HG03571 (cell line): Measurements from ENCODE around the gene DAZL.

ENCODE experiments used
- ATAC-seq: cut with Tn5 transposase; IDR thresholded peaks from one replicate; pipeline ENCODE4 v1.9.1; 2021; ENCODE audit not compliant: unreplicated experiment

The DAZL gene

DNA sequence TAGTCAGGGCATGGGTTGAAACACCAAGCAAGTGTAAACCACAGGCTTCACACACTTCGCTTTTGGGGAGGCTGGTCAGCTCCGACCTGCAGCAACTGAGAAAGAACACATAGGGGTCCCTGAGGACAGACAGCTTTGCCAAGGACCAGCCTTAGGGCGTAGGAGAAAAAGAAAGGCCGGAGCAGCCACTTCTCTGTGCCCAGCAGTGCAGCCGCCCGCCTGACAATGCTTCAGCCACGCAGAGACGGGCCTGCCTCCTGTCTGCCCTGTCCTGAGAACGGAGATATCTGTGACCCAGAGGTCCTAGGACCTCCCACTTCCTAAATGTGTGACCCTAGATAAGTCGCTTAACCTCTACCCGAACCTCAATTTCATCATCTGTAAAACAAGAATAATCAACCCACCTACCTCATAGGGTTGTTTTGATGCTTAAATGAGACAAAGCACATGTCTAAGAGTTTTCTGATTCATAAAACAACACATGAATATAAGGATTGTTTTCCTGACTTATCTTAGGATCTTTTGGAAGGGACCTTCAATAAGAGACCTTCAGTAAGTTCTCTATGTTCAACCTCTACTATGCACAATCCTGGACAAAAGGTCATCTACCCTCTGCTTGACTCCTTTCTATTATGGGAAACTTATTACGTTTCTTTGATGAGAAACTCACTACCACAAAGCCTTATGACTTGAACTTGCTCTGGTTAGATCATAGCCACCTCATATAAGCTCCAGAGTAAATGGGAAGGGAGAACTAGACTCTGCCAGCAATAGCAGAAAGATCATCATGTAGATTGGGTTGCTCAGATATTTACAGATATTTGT, 58.8 kb downstream of the DAZL start:
- no peak for ATAC-seq

DNA sequence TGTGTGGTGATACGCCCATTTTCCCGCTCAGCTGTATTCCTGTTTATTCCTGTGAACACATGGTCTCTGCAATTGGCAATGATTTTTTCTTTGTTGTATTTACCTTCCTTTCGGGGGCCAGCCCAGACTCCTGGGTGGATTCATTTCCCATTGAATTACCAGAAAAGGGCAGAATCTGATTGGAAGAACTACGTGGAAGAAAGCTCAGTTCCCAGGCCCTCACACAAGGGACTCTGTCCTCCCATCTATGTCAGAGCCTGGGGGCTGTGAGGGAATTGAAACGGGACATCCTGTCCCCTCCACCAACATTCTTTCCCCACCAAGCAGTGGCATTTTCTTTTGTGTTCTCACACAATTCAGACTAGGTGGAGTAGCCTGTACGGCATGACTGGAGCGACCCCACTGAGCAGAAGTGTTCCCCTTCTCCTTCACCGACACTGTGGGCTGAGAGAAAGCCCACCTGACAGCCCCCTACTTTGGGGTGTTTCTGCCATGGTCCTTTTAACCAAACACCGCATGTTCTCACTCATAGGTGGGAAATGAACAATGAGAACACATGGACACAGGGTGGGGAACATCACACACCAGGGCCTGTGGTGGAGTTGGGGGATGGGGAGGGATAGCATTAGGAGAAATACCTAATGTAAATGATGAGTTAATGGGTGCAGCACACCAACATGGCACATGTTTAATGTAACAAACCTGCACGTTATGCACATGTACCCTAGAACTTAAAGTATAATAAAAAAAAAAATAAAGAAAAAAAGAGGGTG, 59.6 kb downstream of the DAZL start:
- no peak for ATAC-seq

DNA sequence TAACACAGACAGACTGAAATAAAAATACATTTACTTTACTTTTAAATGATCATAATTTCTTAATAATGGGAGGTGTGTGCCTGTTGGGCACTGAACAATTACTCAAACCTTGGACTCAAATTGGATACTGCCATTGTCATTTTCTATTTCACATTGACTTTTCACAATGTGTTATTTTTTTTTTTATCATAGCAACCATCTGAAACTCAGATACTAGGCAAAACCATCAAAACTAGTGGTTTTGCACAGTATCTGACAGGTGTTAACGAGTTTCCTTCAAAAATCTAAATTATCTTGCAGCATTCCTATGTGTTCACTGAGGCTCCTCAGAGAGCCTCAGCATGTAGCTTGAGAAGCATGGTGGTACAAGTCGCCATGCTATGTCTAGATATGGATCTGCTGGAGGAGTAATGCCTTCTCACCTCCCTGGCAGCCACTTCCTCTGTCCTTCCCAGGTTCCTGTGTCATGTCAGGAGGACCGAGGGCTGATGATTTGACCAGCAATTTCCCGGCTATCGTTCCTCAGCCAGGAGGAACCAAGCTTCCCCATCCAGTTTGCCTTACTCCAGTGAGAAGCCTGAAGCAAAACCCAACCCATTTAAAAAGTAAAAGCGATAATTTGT, 61.9 kb downstream of the DAZL start:
- no peak for ATAC-seq

DNA sequence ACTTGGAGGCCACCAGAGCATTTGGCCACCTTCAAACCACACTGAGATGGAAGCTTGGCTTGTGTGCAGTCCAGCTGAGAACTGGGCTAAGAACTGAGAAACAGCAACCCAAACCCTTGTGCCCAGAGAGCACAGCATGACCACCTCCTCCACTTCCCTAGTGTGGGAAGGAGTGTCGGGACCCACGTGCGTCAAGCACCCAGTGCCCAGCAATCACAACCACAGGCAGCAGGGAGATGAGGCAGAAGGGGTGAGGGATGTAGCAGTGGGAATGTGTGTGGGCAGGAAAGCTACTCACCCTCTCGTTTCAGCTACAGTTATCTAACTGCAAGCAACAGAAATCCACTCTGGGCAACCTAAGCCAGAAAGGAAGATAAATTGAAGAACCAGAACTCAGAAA, 66.7 kb downstream of the DAZL start:
- ATAC-seq: no peak

DNA sequence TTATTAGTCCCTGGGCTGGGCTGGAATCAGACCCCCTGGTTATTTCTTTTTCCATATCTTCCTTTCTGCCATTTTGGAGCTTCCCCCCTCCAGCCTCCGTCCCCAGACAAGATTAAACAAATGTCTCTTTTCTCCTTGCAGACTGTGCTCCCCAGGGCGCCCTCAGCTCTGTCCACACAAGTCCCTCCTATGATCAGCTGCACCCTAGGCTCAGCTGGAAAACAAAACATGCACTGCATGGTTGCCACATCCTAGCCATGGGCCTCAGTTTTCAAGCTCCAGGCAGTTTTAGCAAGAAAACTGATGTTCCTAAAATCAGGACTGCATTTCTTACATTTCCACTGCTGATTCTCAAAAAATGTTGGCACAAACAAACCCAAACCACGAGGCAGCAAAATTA, 68.2 kb downstream of the DAZL start:
- no peak for ATAC-seq
